Effector CD8-positive, alpha-beta T cell (primary cell): ENCODE results near the gene ABCC5.

ENCODE experiments used
- DNase-seq: peaks from one replicate; lab custom pipeline; 2025; lab: John Stamatoyannopoulos, UW

The ABCC5 gene

DNA sequence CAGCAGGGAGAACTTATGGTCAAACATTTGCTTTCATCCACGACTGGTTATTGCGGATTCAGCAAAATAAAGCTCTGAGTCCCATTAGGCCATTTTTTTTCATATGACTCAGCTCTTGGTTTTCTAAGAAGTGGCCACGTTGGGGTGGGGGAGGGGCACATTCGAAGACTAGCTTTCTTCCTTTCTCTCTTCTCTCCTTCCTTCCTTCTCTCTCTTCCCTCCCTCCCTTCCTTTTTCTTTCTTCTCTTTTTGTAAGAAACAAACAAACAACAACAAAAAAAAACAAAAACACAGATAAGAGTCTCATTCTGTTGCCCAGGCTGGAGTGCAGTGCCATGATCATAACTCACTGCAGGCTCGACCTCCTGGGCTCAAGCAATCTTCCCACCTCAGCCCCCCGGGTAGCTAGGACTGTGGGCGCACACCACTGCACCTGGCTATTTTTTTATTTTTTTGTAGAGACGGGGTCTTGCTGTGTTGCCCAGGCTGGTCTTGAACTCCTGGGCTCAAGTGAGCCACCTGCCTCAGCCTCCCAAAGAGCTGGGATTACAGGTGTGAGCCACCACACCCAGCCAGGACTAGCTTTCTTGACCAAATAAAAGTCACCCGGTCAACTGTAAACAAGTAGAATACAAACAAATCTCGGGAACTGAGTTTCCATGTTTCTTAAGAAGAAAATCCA lies 41.6 kb downstream of the ABCC5 start:
- no peak for DNase-seq

DNA sequence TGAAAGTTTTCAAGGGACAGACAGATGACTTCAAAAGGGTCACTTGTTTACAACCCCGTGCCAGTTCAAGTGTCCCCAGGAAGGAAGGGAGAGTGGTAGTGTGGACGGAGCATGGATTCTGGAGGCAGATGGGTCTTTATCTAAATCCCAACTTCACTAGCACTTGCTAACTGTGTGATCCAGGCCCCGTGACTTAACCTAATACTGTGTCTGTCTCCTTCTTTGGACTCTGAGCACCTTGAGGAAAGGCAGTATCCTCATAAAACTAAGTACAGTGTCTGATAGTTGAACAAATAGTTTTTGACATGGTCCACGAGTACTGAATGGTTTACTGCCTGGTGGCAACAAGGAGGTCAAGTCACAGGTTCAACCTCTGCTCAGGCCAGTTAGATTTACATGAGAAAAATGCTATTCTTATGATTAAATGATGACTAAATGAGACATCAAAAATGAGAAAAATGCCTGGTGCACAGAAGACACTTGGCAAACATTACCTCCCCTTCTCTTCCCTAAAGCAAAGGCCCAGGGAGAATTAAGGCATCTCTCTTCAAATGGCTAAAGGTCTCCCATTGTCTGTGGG lies 48.9 kb downstream of the ABCC5 start:
- DNase-seq, result no peak

DNA sequence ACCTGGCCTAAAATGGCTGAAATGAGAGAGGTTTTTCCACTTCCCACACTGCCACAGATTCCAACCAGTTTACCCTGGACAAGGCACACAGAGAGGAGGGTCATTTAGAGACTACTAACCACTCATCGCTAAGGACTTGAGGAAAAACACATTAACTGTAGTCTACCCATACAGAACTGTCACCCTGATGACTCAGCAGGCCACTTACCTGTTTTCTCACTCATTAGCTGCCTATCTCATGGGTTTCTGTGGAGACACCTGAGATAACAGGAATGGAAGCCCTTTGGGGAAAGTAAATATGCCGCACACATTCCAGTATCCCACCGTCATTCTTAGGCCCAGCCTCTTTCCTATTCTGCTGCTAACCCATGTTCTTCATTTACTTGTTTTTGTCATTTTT lies 50.0 kb downstream of the ABCC5 start:
- no peak for DNase-seq

DNA sequence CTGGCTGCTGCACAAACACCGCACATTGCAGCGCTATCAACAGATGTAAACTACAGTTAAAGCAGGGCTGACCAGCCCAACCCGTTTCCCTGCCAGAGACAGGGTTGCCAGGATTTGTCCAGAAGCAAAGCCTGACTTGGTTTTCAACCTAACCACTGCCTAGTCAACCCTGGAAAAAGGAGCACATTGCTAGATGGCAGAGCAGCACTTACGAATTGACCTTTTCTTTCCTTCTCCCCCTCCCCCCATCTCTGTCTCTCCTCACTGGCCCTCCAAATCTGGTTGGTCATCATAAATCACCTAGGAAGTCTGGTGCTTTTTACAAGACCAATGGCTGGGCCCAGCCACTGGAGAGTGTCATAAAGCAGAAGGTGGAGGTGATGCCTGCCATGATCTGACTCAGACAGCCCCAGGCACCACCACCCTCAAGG lies 51.3 kb downstream of the ABCC5 start:
- no peak for DNase-seq

DNA sequence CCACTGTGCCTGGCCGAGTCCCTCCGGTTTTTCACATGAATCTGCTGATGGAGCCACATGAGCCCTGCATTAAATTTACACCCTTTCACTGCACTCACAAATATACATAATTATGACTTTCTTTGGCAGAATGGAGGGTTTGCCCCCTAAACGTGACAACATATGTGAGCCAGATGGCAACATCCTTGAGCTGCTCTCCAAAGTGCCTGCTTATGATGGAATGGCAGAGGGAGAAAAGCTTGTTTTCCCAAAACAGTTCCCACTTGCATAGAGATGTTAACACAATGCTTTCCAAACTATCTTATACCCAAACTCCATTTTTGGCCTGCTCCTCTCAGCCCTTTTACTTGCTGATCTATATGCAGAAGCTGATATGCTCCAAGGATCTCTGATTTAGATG lies 54.9 kb downstream of the ABCC5 start:
- DNase-seq, result no peak

DNA sequence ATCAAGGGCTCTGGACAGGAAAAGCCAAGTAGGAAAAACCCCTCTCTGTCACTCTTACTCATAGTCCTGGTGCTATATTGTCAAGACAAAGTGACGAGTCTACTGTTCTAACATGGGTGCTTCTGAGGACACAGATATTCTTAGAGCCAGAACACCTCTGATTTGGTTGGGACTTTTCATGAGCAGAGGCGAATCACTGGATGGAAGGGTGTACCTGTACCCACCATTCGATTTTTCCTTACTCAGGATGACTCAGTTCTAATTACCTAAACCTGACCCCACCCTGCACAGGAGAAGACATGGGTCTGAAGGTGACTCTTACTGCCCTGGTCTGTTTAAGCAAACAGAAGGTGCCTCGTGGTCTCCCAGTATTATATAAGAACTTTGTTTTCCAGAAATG lies 58.5 kb downstream of the ABCC5 start:
- no peak for DNase-seq

DNA sequence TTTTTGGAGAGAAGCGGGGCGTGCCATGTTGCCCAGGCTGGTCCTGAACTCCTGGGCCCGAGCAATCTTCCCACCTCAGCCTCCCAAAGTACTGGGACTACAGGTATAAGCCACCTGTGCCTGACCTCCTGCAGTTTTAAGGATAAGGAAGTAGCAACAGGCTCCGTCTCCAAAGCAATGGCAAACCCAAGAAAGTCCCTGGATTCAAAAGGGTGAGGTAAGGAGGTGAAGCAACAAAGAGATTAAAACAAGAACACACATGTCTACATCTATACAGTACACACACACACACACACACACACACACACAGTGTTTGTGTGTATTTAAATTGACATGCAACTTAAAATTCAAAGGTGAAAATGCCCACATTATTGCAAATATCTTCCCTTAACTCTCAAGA lies 58.9 kb downstream of the ABCC5 start:
- DNase-seq, result no peak

DNA sequence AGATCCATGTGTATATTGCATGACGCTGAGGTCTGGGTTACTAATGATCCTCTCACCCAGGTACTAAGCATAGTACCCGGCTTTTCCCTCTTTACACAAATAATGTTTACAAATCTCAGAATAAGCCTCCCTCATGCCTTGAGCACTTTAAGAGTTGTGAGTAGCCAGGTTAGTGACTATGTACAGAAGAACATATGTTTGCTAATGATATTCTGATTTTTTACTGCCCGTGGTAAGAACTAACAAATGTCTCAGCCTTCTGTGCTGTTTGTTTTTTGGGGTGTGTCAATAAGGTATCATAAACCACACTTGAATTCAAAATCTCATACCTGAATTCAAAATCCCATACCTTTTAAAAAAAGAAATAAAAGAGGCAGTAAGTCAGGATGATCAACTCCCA lies 59.5 kb downstream of the ABCC5 start:
- DNase-seq, result no peak

DNA sequence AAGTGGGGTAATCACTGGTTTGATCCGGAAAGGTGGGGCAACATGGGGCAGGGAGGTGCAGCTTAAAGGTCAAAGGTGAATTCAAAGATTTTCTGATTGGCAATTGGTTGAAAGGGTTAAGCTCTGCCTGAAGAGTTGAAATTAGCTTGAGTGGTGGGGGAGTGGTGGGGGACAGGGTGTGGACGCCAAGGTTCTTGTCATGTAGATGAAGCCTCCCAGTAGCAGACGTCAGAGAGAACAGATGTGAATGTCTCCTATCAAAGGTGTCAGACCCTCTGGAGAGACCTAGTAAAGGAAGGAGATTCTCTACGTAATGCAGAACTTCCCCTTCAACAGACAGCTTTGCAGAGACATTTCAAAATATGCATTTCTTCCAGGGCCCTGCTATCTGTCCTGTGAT lies 62.8 kb downstream of the ABCC5 start:
- no peak for DNase-seq

DNA sequence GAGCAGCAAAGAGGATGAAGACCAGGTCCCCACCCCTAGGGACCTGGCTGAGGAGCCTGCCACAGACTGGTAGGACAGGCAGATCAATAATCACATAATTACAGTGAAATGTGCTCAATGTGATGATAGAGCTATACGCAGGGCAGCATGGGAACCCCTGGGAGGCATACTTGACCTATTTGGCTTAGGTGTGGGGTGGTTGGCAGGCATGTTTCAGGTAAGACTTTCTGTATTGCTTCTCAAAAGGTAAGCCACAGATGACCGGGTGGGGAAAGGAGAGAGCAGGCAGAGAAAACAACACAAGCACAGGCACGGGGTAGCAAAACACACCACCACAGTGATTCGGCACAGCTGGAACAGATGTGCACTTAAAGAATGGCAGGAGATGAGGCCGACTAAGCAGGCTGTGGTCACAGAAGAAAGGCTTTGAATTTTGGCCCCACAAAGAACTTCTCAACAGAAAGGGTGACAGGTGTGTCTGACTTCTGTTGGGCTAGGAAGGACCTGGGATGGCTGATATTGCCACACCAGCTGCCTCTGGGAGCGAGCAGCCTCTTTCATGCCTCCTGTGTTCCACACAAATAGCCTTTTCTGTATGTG lies 64.1 kb downstream of the ABCC5 start:
- DNase-seq, result no peak

DNA sequence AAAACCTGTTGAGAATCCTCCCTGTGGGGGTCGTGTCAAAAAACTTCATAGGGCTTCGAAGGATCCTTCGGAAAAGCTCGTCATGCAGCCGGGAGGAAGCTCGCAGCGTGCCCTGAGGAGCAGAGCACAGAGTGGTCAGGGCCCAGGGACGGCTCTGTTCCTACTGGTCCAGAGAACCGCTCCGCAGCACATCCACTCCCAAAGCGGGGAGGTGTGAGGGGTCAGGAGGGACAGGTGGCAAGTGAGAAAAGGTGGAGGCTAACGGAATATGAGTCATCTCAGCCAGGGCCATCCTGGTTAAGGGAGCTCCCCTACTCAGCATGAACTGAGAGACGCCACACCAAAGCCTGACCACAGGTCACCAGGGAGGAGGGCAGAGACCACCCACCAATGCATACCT lies 66.2 kb downstream of the ABCC5 start:
- DNase-seq, result no peak

DNA sequence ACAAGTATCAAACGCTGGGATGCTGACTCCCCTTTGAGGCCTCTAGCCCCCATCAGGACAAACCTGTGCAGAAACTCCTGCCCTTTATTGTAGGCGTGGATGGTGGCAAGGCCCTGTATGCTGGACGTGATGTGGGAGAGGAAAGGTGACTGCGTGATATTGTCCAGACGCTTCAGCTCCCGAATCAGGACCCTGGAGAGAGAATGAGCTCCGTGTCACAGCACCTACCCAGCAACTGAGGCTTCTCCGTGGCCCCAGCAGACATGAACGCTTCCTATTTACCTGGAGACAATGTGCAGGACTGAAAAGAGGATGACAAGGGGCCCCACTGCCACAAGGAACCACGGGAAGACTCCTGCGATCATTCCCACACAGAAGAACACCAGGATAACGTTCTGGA lies 68.0 kb downstream of the ABCC5 start:
- no peak for DNase-seq

DNA sequence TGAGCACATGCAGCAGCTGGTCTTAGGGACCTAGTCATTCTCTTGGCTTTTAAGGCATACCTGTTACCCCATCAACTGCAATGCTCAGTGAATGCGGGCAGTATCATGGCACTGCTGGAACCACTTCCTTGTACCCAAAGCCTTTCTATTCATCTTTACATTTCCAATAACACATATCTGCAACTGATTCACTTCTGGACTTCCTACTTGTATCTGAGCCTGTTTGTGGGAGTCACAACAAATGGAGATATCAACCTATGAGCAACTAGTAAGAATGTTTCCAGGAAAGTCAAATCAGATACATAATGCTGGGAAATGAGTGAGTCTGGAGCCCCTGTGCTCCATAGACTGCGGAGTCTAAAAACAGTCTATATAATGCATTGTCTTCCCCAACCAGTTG lies 71.6 kb downstream of the ABCC5 start:
- no peak for DNase-seq

DNA sequence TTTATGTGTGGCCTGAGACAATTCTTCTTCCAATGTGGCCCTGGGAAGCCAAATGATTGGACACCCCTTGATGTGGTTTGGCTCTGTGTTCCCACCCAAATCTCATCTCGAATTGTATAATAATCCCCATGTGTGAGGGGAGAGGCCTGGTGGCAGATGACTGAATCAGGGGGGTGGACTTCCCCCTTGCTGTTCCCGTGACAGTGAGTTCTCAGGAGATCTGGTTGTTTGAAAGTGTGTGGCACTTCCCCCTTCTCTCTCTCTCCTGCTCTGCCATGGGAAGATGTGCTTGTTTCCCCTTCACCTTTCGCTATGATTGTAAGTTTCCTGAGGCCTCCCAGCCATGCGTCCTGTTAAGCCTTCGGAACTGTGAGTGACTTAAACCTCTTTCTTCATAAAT lies 72.9 kb downstream of the ABCC5 start:
- no peak for DNase-seq

DNA sequence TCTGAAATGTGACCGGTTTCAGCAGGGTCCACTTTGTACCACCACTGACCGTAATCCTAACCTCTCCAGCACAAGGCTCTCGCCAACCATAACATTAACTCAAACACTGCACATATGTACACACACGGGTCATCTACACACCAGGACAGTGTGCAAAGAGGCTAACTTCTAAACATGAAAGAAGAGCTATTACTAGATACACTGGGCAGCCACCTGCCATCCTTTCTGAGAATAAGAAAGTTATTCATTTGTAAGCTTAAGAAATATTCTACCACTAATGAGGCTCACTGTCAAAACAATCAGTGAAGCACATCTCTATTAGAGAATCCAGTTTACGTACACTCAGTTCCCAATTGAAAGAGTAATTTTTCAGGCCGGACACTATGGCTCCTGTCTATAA lies 73.9 kb downstream of the ABCC5 start:
- no peak for DNase-seq

DNA sequence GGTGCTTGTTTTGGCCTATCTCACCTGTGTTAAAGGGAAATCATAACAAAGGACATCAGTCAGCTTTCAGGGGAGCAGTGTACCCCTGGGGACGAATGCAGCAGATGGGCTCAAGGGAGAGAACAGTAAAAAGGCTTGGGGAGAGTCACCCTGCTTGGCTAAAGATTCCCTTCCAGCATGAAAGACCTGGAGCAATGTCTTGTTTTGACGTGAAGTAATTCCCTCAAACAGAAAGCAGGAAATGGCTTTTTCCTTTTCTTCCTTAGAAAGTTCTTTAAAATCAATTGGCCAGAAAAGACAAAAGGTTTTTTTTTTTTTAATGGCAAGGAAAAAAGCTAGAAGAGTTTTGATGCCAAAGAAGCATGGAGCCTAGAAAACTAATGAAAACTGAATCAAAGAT lies 76.5 kb downstream of the ABCC5 start:
- DNase-seq, result no peak

DNA sequence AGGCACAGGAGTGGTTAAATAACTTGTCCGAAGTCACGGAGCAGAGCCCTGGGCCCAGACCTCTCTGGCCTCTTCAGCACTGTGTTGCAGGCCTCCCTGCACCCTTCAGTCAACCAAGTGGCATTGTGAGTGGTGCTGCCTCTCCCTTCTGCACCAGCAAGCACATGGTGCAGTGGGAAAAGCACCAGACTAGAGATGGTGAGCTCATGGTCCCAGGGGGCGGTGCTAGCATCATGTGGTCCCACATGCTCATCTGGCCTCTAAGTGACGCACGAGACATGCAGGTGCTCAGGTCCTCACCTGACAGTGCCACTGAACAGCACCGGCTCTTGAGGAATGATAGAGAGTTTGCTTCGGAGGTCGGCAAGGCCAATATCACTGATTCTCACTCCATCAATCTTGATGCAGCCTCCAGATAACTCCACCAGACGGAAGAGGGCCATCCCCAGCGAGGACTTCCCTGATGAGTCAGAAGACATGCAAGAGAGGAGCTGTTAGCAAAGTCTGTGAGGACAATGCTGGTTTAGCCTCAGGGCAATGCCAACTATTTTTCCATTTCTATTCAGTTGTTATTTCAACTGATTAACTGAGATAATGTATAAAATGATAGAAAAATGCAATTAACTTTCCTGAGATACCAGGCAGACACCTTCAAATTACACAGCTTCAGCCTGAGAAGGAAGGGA lies 79.9 kb downstream of the ABCC5 start:
- DNase-seq, result no peak

DNA sequence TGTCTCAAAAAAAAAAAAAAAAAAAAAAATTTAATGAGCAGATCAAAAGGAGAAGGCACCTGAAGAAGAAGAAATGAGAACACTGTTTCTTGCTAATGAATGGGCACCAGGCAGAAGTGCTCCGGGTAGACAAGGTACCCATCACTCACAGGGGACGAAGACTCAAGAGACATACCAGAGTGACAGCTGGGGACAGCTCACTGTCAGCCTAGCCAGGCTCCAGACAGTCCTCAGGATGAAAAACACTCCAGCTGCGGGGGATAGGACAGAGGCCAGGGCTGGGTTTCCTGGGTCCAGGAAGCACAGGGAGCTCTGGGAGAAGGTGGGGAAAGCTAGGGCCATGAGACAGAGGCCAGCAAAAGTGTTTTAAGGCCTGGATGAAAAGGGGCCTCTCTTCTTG lies 84.5 kb downstream of the ABCC5 start:
- no peak for DNase-seq

DNA sequence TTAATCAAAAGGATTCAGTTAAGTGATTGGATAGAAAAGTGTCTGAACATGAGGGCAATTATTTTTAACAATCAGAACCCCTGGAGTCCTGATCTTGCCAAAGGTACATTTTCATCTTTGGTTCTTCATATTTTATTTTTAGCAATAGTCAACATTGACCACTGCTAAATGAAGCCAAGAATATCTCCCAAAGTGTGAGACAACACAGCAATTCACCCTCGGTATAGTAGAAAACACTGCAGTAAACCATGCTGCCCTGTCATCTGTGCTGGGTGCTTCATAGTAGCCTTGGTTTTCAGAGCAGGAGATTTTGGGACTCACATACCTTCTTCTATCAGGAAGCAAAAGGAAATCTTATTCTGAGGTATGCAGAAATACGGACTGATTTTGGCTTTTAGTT lies 85.8 kb downstream of the ABCC5 start:
- DNase-seq, result no peak

DNA sequence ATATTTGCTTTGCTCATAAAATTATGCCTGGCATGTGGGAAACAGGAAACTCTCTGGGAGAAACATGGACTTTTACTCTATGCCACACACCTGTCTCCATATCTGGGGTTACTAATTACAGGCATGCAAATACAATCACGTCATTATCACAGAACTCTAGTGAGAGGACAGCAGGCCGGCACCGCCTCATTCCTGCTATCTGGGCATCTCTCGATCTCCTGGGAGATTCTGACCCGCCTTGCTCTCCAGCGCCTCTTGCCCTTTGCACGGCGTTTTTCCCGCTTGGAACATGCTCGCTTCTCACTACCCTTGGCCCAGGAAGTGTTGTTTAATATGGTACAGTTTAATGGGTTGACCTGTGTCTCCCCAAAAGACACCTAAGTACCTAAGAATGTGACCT lies 87.6 kb downstream of the ABCC5 start:
- no peak for DNase-seq

DNA sequence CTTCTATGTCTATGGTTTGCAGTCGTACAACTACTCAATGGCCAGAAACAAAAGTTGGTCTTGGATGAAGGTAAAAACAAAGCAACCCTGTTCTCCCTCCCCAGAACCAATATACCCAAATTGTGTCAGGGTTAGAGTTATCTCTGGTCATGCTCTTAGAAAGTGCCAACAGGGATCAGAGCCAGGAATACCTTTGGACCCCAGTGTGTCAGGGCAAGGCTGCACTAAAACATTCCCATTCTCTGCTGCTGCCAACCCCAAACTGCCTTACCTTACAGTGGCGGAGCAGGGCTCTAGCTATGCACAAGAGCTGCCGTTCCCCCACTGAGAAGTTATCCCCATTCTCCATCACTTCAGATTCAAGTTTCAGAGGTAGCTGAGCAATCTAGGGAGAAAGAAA lies 90.6 kb downstream of the ABCC5 start:
- no peak for DNase-seq

DNA sequence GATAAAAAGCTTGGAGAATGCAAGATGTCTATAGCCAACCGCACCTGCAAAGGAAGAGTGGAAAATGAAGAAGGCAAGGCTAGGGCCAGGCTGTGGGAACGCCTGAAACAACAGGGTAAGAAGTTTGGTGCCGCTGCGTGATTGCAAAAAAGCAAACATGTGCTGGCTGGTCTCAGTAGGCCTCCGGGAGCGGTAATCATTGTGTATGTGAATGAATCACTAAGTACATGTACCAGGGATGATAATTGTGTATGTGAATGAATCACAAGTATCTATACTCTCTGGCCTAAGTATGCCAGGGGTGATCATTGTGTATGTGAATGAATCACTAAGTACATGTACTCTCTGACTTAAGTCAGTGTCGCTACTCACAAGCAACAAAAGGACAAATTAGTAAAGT lies 92.7 kb downstream of the ABCC5 start:
- no peak for DNase-seq

DNA sequence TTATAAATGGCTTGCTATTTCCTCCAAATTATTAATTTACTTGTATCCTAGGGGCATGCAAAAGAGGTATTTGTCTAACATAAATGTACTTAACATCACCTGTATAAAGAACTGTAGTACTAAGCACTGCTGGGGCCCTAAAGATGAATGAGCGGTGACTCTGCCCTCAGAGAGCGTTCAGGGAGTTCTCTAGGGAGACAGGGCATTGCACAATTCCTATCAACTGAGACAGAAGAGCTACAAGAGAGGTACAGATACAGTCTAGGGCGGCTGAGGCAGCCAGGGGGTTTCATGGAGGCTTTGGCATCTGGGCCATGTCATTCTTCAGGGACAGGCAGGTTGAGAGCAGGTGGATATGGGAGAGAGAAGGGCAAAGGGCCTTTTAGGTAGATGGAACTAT lies 93.1 kb downstream of the ABCC5 start:
- no peak for DNase-seq
